ENCODE results near the gene APOD.
"Not testable (repeated sequence)": the region's sequence is repeated elsewhere in the genome, so short reads cannot be mapped to it uniquely, and the experiment has no call there.

APOD gene

DNA sequence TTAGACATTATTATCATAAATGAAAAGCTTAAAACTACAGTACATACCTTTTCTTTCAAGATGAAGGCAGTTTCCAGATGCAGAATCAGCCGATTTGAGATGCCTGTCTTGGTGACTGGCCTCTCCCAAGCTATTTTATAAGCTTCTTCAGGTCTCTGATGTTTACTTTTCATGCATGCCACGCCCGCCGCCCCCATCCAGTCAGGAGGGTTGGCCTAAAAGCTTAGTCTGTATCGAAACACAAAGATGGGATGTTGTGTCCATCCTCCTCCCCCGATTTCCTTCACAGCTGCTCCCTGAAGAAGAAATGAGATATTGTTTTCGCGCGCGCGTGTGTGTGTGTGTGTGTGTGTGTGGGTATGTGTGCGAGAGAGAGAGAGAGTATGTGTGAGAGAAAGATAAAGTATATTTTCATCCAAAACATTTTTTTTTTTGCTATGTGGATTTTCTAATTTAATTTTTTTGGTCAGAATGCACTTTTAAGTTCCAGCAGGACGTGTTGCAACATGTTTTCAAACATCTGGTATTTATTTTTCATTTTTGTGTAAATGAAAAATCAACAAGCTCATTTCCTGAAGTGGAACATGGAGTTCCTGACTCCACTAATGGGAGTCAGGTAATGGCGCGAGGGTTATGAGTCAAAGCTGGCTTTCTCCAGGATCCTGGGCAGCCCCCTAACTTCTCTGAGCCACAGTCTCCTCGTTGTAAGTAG is at the start of gene APOD:
APOD (minus strand) TSS at position 110 of the 712 bp plus-strand sequence. CDS start 4,479 bp downstream, outside the sequence.
- no peak for DNase-seq (ENCODE audit: low spot score)

DNA sequence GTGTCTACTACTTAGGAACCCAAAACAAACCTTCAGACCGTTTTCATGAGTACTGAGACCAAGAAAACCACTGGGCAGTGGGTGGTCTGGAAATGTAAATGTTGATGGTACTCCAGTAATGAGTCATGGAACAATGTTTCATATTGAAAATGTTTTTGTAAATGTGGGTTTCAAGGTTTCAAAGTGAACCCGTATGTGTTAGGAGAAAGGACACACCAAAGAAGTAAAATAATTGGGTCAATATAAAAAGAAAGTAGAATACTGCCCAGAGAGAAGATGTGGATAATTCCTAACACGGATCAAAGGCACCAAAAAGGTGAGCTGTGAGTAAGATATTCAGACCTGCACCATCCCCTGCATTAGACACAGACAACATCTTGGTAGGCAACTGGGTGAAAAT is 49.6 kb upstream of the APOD start:
- not testable (repeated sequence) for DNase-seq (ENCODE audit: low spot score)

DNA sequence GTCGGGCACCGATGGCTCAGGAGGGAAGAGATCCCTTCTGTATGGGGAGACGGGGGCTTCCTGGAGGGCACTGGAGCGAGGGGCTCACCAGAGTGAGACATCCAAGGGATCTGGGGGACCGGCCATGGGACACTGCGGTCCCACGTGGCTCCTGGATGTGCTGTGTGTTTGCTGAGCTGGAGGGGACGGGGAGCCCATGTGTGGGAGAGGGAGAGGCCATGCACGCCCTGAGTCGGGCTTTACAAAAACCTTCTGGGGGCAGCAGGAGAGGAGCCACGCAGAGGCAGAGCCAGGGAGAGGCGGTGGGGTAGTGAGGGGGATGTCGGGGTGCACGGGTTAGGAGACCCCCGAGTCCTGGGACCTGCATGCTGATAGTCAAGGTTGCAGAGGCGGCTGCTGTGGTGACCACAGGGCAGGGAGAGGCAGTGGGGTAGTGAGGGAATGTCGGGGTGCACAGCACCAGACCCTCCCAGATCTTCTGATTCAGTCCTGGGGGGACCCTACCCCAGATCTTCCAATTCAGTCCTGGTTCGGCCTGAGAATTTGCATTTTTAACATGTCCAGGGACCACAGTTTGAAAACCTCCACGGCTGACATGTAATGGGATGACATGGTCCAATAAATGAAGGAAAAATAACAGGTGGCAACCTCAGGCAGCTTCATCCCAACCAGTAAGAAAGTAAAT is 48.9 kb upstream of the APOD start:
- not testable (repeated sequence) for DNase-seq (ENCODE audit: low spot score)

- DNase-seq (ENCODE audit: low spot score) = not testable (repeated sequence)
These were observed 48.3 kb upstream of the APOD start for GRCh38 chr3:195632046-195632445.

DNA sequence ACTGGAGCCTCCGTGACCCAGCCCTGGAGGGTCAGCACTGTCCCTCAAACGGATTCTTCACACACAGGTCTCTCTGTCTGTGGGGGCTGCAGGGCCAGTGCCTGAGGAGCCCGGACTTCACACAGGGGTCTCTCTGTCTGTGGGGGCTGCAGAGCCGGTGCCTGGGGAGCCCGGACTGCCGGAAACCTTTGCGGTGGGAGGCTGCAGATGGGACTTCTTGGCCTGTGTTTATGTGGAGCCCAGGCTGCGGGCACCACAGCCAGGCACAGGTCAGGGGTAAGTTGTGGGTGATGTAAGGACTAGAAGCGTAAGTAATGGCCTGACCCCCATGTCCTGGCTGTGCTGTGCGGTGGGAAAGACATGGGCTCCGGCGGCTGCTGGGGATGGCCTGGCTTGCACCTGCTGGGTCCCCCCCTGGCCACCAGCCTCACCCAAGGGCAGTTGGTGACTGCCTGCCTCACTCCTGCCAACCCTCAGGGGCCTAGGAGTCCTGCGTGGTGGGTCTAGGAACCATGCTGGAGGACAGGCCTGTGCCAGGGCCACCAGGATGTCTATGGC is 47.3 kb upstream of the APOD start:
- not testable (repeated sequence) for DNase-seq (ENCODE audit: low spot score)

GRCh38 chr3:195630086-195630917 is 46.6 kb upstream of the APOD start:
- DNase-seq (ENCODE audit: low spot score) = not testable (repeated sequence)

DNA sequence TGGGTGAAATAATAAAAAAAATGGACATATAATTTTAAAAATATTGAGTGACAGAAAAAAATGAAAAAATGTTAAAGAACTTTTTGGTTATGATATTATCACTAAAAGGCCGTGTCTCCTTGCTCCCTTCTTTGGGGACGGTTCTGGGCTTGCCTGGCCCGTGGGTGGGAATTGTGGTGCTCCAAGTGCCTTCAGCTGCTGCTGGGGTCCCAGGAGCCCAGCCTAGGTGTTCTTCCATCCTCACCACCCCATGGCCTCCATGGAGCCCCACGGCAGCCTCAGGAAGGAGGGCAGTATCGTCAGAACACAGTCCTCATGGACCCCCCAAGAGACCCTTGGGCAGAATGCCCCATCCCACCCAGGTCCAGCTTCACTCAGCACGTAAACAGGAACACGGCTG is 45.9 kb upstream of the APOD start:
- DNase-seq (ENCODE audit: low spot score) = not testable (repeated sequence)

- DNase-seq (ENCODE audit: low spot score) = not testable (repeated sequence)
These were observed 44.7 kb upstream of the APOD start for GRCh38 chr3:195628386-195628920.

DNA sequence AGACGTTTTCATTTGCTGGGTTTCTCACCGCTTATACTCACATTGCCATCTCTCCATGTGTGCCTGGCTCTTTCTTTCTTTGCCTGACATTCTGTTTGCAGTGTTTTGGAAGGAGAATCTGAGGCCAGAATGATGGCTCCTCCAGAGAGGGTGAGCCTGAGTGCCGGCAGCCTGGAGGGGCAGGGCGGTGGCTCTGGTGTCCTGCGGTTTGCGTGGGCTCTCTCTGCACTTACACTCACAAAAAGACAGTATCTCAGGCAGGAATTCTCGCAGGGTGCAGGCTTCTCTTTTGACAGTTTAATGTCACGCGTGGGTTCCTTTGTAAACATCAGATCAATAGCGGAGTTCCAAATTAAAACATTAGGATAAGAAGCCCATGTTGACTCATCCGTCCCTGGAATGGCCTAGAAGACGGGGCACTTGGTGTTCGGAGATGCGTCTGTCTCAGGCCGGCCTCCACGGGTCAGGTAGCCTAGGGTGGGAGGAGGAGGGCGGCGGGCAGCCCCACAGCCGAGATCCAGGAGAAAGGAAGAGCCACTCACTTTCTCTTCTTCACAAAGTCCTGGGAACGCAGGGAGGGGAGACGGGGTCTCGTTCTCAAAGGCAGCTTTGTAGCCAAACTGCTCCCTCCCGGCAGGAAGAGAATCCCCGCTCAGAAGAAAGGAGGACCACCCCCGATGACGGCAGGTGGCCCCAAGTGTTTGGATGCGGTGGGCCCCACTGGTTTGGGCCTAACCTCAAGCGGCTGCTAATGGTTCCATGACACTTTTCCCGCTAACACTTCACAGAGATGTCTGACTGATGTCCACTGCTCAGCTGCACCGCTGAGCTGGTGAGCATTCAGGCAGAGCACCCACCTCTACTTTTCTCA is 44.0 kb upstream of the APOD start:
- DNase-seq (ENCODE audit: low spot score) = not testable (repeated sequence)

GRCh38 chr3:195624603-195625560 is 41.1 kb upstream of the APOD start:
- DNase-seq (ENCODE audit: low spot score) = not testable (repeated sequence)

DNA sequence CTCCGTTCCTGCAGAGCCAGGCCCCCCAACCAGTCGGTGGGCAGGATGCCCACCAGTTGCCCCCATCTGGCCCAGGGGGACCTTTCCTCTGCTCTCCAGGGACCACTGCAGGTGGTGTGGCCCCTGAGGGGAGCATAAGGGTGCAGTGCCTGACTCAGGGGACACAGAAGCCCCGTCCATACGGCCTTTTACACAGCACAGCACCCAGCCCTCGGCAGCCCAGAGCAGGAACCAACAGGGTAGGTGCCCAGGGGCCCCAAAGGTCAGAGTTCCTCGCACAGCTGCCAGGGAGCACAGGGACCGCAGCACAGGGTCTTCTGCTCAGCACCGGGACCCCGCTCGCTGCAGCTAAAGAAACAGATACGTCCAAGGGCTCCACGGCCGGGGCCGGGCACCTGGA is 40.4 kb upstream of the APOD start:
- DNase-seq (ENCODE audit: low spot score) = not testable (repeated sequence)

- not testable (repeated sequence) for DNase-seq (ENCODE audit: low spot score)
These were observed 39.7 kb upstream of the APOD start for GRCh38 chr3:195623217-195623965.

DNA sequence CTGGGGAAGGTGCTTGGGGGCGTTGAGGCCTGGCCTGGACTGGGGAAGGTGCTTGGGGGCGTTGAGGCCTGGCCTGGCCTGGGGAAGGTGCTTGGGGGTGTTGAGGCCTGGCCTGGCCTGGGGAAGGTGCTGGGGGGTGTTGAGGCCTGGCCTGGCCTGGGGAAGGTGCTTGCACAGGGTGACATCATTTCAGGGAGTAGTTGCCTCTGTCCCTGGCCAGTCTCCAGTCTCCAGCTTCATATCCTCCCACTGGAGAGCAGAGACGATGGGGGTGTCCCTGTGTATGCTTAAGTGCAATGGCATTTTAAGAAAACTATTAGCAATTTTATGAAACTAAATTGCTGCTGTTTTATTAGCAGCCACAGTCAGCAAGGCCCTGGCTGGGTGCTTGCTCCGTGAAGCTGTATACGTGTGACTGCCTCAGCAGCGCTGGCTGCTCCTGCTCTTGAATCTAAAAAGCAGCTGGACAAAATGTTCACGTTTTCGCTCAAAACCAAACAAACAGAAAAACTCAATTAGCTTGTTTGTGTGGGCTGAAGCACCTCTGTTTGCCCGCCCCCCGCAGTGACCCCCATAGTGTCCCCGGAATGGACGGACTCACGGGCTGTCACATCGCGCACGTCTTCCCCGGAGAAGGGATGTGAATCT is 38.9 kb upstream of the APOD start:
- not testable (repeated sequence) for DNase-seq (ENCODE audit: low spot score)

- DNase-seq (ENCODE audit: low spot score) = not testable (repeated sequence)
These were observed 38.3 kb upstream of the APOD start for GRCh38 chr3:195622012-195622411.

DNA sequence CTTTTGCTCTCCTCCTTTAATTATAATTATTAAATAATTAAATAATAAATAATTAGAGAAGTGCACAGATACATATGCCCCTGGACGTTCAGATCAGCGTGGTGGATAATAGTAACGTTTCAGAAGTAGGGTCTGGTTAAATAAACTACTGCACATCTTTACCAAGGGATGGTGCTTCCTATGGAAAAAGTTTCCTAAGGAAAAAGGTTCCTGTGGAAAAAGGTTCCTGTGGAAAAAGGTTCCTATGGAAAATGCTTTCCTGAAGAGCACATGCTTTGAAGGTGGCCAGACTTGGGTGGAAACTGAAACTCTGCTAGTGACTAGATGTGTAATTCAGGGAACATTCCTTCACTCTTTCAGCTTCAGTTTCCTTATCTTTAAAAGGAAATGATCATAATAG is 37.4 kb upstream of the APOD start:
- DNase-seq (ENCODE audit: low spot score) = not testable (repeated sequence)

GRCh38 chr3:195620476-195620875 is 36.7 kb upstream of the APOD start:
- DNase-seq (ENCODE audit: low spot score) = not testable (repeated sequence)

GRCh38 chr3:195619591-195620369 is 36.0 kb upstream of the APOD start:
- DNase-seq (ENCODE audit: low spot score) = not testable (repeated sequence)

Data from HuH-7 (cell line).